ENCODE data around the gene FAM131B.

The FAM131B gene

GRCh38 chr7:143304938-143305337 lies 57.6 kb downstream of the FAM131B start:
- Histone ChIP-seq H3K9me3 (ENCODE audit: low read length) (no peaks in the 10 kb centered on the region), H3K36me3 (ENCODE audit: insufficient read depth, low read length) (peaks cover 73% of the 10 kb centered on the region), H3K4me1 (ENCODE audit: insufficient read depth, low read length) (no peaks in the 10 kb centered on the region)

GRCh38 chr7:143303733-143304132 lies 58.8 kb downstream of the FAM131B start:
- Histone ChIP-seq H3K9me3 (ENCODE audit: low read length) (no peaks in the 10 kb centered on the region), H3K36me3 (ENCODE audit: insufficient read depth, low read length) (peaks cover 85% of the 10 kb centered on the region), H3K4me1 (ENCODE audit: insufficient read depth, low read length) (no peaks in the 10 kb centered on the region), H3K4me3 (ENCODE audit: low read depth in 1 of 2, low read length in 2 of 2) (no peak overlapping the region), H3K27ac (ENCODE audit: low read depth, low read length) (no peak overlapping the region), H3K27me3 (ENCODE audit: control insufficient read depth in 1 of 2, insufficient read depth in 2 of 2, low read length in 2 of 2) (no peaks in the 10 kb centered on the region), H3K9ac (ENCODE audit: low read length) (no peak overlapping the region)

More at GRCh38 chr7:143304938-143305337, 57.6 kb downstream of the FAM131B start:
- no peaks in the 10 kb centered on the region for H3K27me3 ChIP-seq (ENCODE audit: control insufficient read depth in 1 of 2, insufficient read depth in 2 of 2, low read length in 2 of 2)
- no peak overlapping the region for H3K9ac ChIP-seq (ENCODE audit: low read length)
- H3K4me3 ChIP-seq (ENCODE audit: low read depth in 1 of 2, low read length in 2 of 2), result no peak overlapping the region
- H3K27ac ChIP-seq (ENCODE audit: low read depth, low read length), result no peak overlapping the region
